Epithelial cell of prostate (primary cell): Measurements from ENCODE around the gene KCNK13.
"Not testable (repeated sequence)": the region's sequence is repeated elsewhere in the genome, so short reads cannot be mapped to it uniquely, and the experiment has no call there.

Experiments
- DNase-seq: peaks from one replicate; pipeline ENCODE4 v3.0.0-alpha.2; 2011; ENCODE audit warnings: low read depth, low spot score
- H3K27ac ChIP-seq: fragments of 450-650 bp; 2 replicates; pipeline ENCODE4 v1.5.1; 2017; ENCODE audit warnings: mild to moderate bottlenecking

KCNK13 gene

GRCh38 chr14:90184571-90185266, 122.9 kb downstream of the KCNK13 start:
- no peak for DNase-seq
- no peak overlapping the region for H3K27ac ChIP-seq

GRCh38 chr14:90188588-90188987, 126.8 kb downstream of the KCNK13 start:
- no peak for DNase-seq
- H3K27ac ChIP-seq: no peak overlapping the region

- no peak overlapping the region for H3K27ac ChIP-seq
- DNase-seq: no peak
These were observed 129.4 kb downstream of the KCNK13 start for GRCh38 chr14:90191154-90191553.

- DNase-seq: no peak
- no peak overlapping the region for H3K27ac ChIP-seq
These were observed 129.8 kb downstream of the KCNK13 start for GRCh38 chr14:90191585-90191984.

- no peak for DNase-seq
These were observed 132.1 kb downstream of the KCNK13 start for GRCh38 chr14:90193925-90194324.

GRCh38 chr14:90194706-90195105, 132.9 kb downstream of the KCNK13 start:
- no peak for DNase-seq
- H3K27ac ChIP-seq: no peak overlapping the region

More at GRCh38 chr14:90193925-90194324, 132.1 kb downstream of the KCNK13 start:
- no peak overlapping the region for H3K27ac ChIP-seq

GRCh38 chr14:90198541-90199060, 136.8 kb downstream of the KCNK13 start:
- DNase-seq: no peak

GRCh38 chr14:90200546-90200945, 138.8 kb downstream of the KCNK13 start:
- not testable (repeated sequence) for DNase-seq, H3K27ac ChIP-seq

More at GRCh38 chr14:90198541-90199060, 136.8 kb downstream of the KCNK13 start:
- no peak overlapping the region for H3K27ac ChIP-seq

GRCh38 chr14:90201344-90201743, 139.6 kb downstream of the KCNK13 start:
- H3K27ac ChIP-seq: no peak overlapping the region
- no peak for DNase-seq

- DNase-seq: no peak
- no peak overlapping the region for H3K27ac ChIP-seq
These were observed 142.7 kb downstream of the KCNK13 start for GRCh38 chr14:90204516-90204915.

GRCh38 chr14:90213099-90213748, 151.4 kb downstream of the KCNK13 start:
- no peak for DNase-seq

GRCh38 chr14:90228478-90228877, 166.7 kb downstream of the KCNK13 start:
- no peak overlapping the region for H3K27ac ChIP-seq
- no peak for DNase-seq

More at GRCh38 chr14:90213099-90213748, 151.4 kb downstream of the KCNK13 start:
- H3K27ac ChIP-seq: no peak overlapping the region

GRCh38 chr14:90229942-90230341, 168.1 kb downstream of the KCNK13 start:
- H3K27ac ChIP-seq, DNase-seq: not testable (repeated sequence)
